ENCODE data around the gene DENND2C. TPM values are rescaled to one million over a fixed set of nuclear protein-coding genes. Genes with fewer than 3 reads are reported as not detected.

Gene DENND2C
- 1 to 10 TPM in 3 of 4 donors, under 1 TPM in 1; 0.80 to 2.5 (median 1.4) TPM for total RNA-seq

DNA sequence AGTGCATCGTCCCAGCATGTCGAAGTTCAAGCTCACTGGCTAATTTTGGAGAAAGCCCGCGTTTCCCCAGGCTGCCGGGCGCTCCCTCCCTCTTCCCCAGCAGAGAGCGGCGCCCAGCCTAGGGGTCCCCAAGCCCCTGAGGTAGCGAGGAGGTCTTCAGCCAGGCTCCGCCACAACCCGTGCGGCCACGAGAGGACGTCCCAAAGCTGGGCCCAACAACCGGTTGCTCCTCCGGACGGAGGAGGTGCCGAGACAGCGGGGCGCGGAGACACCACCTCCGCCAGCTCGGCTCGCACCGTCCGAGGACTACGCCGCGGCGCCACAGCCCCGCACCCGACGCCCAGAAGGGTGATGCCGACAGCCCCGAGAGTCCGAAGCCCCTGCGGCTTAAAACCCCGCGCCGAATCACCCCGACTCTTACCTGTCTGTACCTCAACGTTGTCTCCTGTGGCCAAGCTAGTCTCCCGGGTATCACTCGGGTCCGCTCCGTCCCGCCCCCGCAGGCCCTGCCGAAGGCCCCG lies at the start of gene DENND2C:
Gene DENND2C, minus strand, starts transcription at position 488 of the 521 bp plus-strand sequence. CDS start 44,065 bp downstream, outside the sequence.
- no peak for DNase-seq
- intact Hi-C loops (cut with DNase I; ENCODE audit: low total_unique reads) = no loop called here
- H3K9me3 ChIP-seq = no peaks in the 10 kb centered on the region

GRCh38 chr1:114719424-114719787 lies 49.6 kb upstream of the DENND2C start:
- peaks cover 16 to 31% (median 21%) of the 10 kb centered on the region in 4 donors for H3K4me1 ChIP-seq
- intact Hi-C loops (cut with DNase I; ENCODE audit: low total_unique reads) (no loop called here), in situ Hi-C loops (cut with MboI; ENCODE audit: low pct_ligation_motif_present in 1 of 4, low pct_unique_long_range_greater_than_20kb in 1 of 4, low sequenced_read_pairs in 3 of 4) (loop anchor here in 1 of 4 donors (25.0 kb wide), 1 partner anchor 132 kb away; the partner anchor contains the start of gene BCAS2)
- peak overlapping the region in 1 of 4 donors; percentile 14 for H3K27ac ChIP-seq
- no peaks in the 10 kb centered on the region for H3K27me3 ChIP-seq
- peaks cover 0 to 64% (median 26%) of the 10 kb centered on the region in 4 donors for H3K36me3 ChIP-seq
- TF ChIP-seq EP300 (IDR thresholded peaks at IDR 0.05; ENCODE audit: low read depth) (no peak), POLR2A (IDR thresholded peaks at IDR 0.05) (no peak), POLR2AphosphoS5 (IDR thresholded peaks at IDR 0.05) (no peak)
- TF ChIP-seq, protein P1, sequence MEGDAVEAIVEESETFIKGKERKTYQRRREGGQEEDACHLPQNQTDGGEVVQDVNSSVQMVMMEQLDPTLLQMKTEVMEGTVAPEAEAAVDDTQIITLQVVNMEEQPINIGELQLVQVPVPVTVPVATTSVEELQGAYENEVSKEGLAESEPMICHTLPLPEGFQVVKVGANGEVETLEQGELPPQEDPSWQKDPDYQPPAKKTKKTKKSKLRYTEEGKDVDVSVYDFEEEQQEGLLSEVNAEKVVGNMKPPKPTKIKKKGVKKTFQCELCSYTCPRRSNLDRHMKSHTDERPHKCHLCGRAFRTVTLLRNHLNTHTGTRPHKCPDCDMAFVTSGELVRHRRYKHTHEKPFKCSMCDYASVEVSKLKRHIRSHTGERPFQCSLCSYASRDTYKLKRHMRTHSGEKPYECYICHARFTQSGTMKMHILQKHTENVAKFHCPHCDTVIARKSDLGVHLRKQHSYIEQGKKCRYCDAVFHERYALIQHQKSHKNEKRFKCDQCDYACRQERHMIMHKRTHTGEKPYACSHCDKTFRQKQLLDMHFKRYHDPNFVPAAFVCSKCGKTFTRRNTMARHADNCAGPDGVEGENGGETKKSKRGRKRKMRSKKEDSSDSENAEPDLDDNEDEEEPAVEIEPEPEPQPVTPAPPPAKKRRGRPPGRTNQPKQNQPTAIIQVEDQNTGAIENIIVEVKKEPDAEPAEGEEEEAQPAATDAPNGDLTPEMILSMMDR (IDR thresholded peaks at IDR 0.05) = no peak
- DNase-seq = no peak
- WGBS, 2 donors (ENCODE audit: low coverage in 1 of 2) = 40 to 68% methylated on average over 3 of the region's 3 CpGs
- H3K9me3 ChIP-seq = no peaks in the 10 kb centered on the region
- no peak overlapping the region for H3K4me3 ChIP-seq

More for the DNA sequence above, at the start of gene DENND2C:
- no peaks in the 10 kb centered on the region for H3K36me3 ChIP-seq
- H3K4me1 ChIP-seq = peaks cover 0 to 16% (median 5%) of the 10 kb centered on the region in 4 donors
- H3K27ac ChIP-seq = peak within 1 kb of the TSS; percentile 76 to 85 (median 81)
- in situ Hi-C loops (cut with MboI; ENCODE audit: low pct_ligation_motif_present in 1 of 4, low pct_unique_long_range_greater_than_20kb in 1 of 4, low sequenced_read_pairs in 3 of 4) = no loop called here
- H3K27me3 ChIP-seq = no peaks in the 10 kb centered on the region
- 1% methylated on average over 31 of the region's 50 CpGs; no CpG with 5 or more reads in 1 of the 2 donors for WGBS, 2 donors (ENCODE audit: low coverage in 1 of 2)
- no peak for TF ChIP-seq POLR2A (IDR thresholded peaks at IDR 0.05)
- TF ChIP-seq, protein P1 (IDR thresholded peaks at IDR 0.05) = peak in 1 of 5 experiments; percentile 7
- H3K4me3 ChIP-seq = peak within 1 kb of the TSS; percentile 46 to 73 (median 54)

- no peak for DNase-seq
- TF ChIP-seq, protein P1 (IDR thresholded peaks at IDR 0.05) = no peak
- TF ChIP-seq POLR2AphosphoS5 (IDR thresholded peaks at IDR 0.05) = peak in 1 of 3 donors; percentile 16
- Histone ChIP-seq H3K27me3 (no peaks in the 10 kb centered on the region), H3K9me3 (no peaks in the 10 kb centered on the region), H3K4me1 (peaks cover 16 to 37% (median 24%) of the 10 kb centered on the region in 4 donors), H3K27ac (peak overlapping the region in 1 of 4 donors; percentile 14), H3K4me3 (no peak overlapping the region), H3K36me3 (peaks cover 0 to 59% (median 24%) of the 10 kb centered on the region in 4 donors)
- intact Hi-C loops (cut with DNase I; ENCODE audit: low total_unique reads) (no loop called here), in situ Hi-C loops (cut with MboI; ENCODE audit: low pct_ligation_motif_present in 1 of 4, low pct_unique_long_range_greater_than_20kb in 1 of 4, low sequenced_read_pairs in 3 of 4) (loop anchor here in 1 of 4 donors (25.0 kb wide), 1 partner anchor 132 kb away; the partner anchor contains the start of gene BCAS2)
- 76 to 87% methylated on average over 8 to 11 of the region's 11 CpGs for WGBS, 2 donors (ENCODE audit: low coverage in 1 of 2)
Observed at GRCh38 chr1:114718661-114719423, 49.0 kb upstream of the DENND2C start.
